Panc1 (cell line): ENCODE results near the gene ANP32B.

Experiments
- POLR2AphosphoS5 ChIP-seq: IDR thresholded peaks from 2 replicates; pipeline ENCODE4 v1.6.1; 2012; ENCODE audit warnings: mild to moderate bottlenecking, low read depth, low read length, moderate library complexity
- TCF7L2 ChIP-seq: IDR thresholded peaks from 2 replicates; pipeline ENCODE4 v1.6.1; 2011; ENCODE audit warnings: mild to moderate bottlenecking, low read depth, low read length, inconsistent platforms
- TF ChIP-seq, protein P1 (sequence below): fragments of 450-650 bp; IDR thresholded peaks from 2 replicates; pipeline ENCODE4 v1.5.1; 2017; ENCODE audit warnings: mild to moderate bottlenecking

- TF ChIP-seq, protein P1, sequence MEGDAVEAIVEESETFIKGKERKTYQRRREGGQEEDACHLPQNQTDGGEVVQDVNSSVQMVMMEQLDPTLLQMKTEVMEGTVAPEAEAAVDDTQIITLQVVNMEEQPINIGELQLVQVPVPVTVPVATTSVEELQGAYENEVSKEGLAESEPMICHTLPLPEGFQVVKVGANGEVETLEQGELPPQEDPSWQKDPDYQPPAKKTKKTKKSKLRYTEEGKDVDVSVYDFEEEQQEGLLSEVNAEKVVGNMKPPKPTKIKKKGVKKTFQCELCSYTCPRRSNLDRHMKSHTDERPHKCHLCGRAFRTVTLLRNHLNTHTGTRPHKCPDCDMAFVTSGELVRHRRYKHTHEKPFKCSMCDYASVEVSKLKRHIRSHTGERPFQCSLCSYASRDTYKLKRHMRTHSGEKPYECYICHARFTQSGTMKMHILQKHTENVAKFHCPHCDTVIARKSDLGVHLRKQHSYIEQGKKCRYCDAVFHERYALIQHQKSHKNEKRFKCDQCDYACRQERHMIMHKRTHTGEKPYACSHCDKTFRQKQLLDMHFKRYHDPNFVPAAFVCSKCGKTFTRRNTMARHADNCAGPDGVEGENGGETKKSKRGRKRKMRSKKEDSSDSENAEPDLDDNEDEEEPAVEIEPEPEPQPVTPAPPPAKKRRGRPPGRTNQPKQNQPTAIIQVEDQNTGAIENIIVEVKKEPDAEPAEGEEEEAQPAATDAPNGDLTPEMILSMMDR, result no peak
- TF ChIP-seq TCF7L2 (no peak), POLR2AphosphoS5 (no peak)
These were observed 55.8 kb downstream of the ANP32B start for GRCh38 chr9:98038958-98039357.
